SJSA1 (cell line): ENCODE results near the gene MOV10. TPM values are rescaled to one million over a fixed set of nuclear protein-coding genes. Genes with fewer than 3 reads are reported as not detected.

Experiments used
- DNase-seq, 2 experiments: peaks; one replicate each; pipeline ENCODE4 v3.0.0-alpha.2; 2015 to 2020; ENCODE audit warnings: low spot score in 2 of 2, low read depth in 1 of 2
- H3K27ac ChIP-seq: fragments of 250-450 bp; sonication (Bioruptor Pico); 2 replicates; pipeline ENCODE4 v1.5.1; 2020; ENCODE audit warnings: mild to moderate bottlenecking, moderate library complexity
- H3K27me3 ChIP-seq: fragments of 250-450 bp; sonication (Bioruptor Pico); replicated peaks from 2 replicates; pipeline ENCODE4 v1.5.1; 2020; ENCODE audit warnings: mild to moderate bottlenecking, moderate library complexity
- H3K36me3 ChIP-seq: fragments of 250-450 bp; sonication (Bioruptor Pico); 2 replicates; pipeline ENCODE4 v1.5.1; 2020; ENCODE audit warnings: mild to moderate bottlenecking
- H3K4me1 ChIP-seq: fragments of 250-450 bp; sonication (Bioruptor Pico); replicated peaks from 2 replicates; pipeline ENCODE4 v1.6.1; 2021; ENCODE audit warnings: mild to moderate bottlenecking
- H3K4me3 ChIP-seq: fragments of 250-450 bp; sonication (Bioruptor Pico); 2 replicates; pipeline ENCODE4 v1.5.1; 2020; ENCODE audit warnings: mild to moderate bottlenecking
- H3K9me3 ChIP-seq: fragments of 250-450 bp; sonication (Bioruptor Pico); replicated peaks from 2 replicates; pipeline ENCODE4 v1.5.1; 2020; ENCODE audit warnings: mild to moderate bottlenecking
- total RNA-seq: library from RNA; depleted of rRNA; stranded (reverse); fragments of >200 nt; shearing (Covaris generic); gene quantifications from 2 replicates; pipeline ENCODE4 v1.2.3, GENCODE V29; 2014

Gene MOV10
- total RNA-seq, 1 experiment from 2014 or later: 57.0 TPM

DNA sequence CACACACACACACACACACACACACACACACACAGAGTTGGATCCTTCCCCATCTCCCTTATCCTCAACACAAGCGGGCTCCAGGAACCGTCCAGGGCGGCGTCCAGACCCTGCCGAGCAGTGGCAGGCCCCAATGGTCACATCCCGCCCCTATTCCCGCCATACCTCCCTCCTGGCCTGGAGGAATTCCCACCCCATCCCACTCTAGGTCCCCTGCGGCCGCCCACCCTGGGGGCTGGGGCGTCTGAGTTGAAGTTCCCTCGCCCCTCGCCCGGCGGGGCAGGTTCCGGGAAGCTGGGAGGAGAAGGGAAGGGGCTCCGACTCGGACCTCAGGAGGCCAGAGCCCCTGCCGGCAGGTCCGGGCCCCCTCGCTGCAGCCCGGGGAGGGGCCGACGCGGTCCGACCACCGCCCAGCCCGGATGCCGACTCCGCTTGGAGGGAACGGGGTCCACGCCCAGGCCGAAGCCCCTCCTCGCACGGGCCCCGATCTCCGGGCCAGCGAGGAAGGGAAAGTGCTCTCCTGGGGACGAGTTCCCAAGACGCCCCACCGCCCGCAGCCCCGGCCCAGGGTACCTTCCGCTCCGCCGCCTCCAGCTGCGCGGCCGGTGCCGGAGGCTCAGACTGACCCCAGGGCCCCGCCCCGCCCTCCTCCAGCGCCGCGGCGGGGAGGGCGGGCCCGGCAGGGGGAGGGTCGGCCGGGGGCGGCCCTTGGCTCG is 32.2 kb downstream of the MOV10 start, which contains the start of gene RHOC:
RHOC (minus strand) TSS at position 623 of the 716 bp plus-strand sequence. CDS start 3,328 bp downstream, outside the sequence.
- peak; percentile 54 to 67 for DNase-seq
- Histone ChIP-seq H3K4me3 (peak within 1 kb of the TSS; percentile 96), H3K9me3 (no peaks in the 10 kb centered on the region), H3K27me3 (no peaks in the 10 kb centered on the region), H3K4me1 (peaks cover 45% of the 10 kb centered on the region), H3K36me3 (peaks cover 35% of the 10 kb centered on the region), H3K27ac (peak within 1 kb of the TSS; percentile 69)

DNA sequence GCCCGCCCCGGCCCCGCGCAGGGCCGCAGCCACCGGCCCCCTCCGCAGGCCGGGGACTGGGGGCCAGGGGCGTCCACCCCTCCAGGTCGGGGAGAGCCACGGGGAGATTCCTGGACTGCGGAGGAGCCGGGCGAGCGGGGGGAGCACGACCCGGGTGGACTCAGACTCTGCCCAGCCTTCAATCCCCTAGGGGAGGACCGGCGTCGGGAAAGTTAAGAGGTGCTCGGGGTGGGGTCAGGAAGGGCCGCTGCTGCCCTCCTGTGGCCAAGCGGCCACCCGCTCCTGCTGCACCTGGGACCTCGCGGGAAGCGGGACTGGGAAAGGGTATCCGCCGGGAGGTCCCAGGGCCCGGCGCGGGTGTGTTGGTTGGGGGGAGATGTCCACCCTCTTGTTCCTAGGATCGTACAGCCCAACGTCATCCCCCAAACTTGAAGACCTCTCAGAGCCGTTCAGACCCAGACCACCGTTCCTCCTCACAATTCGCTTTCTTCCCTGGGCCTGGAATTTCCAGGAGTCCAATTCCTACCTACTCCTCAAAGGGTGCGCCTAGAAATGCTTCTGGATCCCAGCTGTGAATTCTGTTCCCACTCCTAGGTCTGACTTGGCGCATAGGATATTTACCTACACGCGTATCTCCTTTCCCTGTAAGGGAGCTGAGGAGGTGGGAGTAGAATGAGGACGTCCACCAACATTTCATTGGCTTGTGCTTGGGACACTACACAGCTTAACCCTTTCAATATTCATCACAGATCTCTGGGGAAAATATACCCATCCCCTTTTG is 33.0 kb downstream of the MOV10 start:
- Histone ChIP-seq H3K27me3 (no peaks in the 10 kb centered on the region), H3K9me3 (no peaks in the 10 kb centered on the region), H3K36me3 (peaks cover 27% of the 10 kb centered on the region), H3K4me3 (peak overlapping the region; percentile 96), H3K4me1 (peaks cover 37% of the 10 kb centered on the region), H3K27ac (peak overlapping the region; percentile 69)
- peak; percentile 92 to 93 for DNase-seq

DNA sequence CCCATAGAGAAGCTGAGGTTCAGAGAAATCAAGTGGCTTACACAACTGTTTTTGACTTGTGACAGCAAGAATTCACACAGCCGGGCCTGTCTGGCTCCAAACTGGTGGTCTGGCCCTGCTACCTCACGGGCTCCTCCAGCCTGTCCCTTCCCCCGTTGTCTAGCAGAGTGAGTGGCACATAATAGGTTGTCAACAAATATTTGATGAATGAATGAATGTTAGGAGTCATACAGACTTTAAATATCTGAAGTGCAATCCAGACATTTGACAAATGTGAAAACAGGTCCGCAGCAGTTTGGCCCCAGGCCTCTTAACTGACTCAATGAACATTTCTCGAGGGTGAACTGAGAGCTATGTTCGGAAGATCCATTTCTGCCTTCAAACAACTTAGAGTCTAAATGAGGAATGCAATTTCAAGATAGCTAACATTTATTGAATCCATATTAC is 33.6 kb downstream of the MOV10 start:
- Histone ChIP-seq H3K27ac (no peak overlapping the region), H3K4me3 (peak overlapping the region; percentile 96; the same call in 1 of the 2 replicates), H3K4me1 (peaks cover 31% of the 10 kb centered on the region), H3K27me3 (no peaks in the 10 kb centered on the region), H3K9me3 (no peaks in the 10 kb centered on the region), H3K36me3 (peaks cover 21% of the 10 kb centered on the region)
- DNase-seq: no peak

DNA sequence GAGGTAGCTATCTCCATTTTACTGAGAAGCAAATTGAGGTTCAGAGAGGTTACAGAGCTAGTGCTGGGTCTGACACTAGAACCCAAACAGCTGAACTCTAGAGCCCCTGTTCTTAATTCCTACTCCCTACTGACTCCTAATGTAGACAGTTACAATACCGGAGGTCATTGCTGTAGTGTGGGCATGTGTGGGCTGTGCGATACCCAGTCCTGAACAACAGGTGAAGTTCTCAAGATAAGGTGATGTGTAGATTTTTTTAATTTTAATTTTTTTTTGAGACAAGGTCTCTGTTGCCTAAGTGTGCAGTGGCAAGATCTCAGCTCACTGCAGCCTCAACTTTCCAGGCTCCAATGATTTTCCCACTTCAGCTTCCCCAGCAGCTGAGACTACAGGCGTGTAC is 34.0 kb downstream of the MOV10 start:
- no peak overlapping the region for H3K4me3 ChIP-seq
- H3K4me1 ChIP-seq: peaks cover 30% of the 10 kb centered on the region
- peaks cover 18% of the 10 kb centered on the region for H3K36me3 ChIP-seq
- DNase-seq: no peak
- H3K27ac ChIP-seq: no peak overlapping the region
- H3K9me3 ChIP-seq: no peaks in the 10 kb centered on the region
- H3K27me3 ChIP-seq: no peaks in the 10 kb centered on the region

DNA sequence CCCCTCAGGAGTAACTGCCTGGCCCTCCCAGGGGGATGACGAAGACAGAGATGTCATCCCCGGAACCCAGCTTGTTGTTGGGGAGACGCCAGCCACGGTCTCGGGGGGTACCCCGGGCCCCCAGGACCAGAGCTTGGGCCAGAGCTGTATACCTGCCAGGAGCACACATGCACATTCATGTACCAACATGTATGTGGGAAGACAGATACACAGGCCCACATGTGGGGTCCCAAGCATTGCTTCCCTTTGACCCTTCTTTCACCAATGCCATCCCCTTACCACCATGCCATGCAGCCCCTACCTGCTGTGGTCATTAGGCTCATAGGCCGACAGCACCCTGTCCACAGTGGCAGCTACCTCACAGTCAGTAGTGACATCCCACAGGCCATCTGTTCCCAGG is 35.7 kb downstream of the MOV10 start:
- DNase-seq: no peak
- Histone ChIP-seq H3K27me3 (peaks cover 10% of the 10 kb centered on the region), H3K9me3 (no peaks in the 10 kb centered on the region), H3K4me1 (peaks cover 27% of the 10 kb centered on the region), H3K27ac (no peak overlapping the region), H3K36me3 (peaks cover 5% of the 10 kb centered on the region), H3K4me3 (no peak overlapping the region)

DNA sequence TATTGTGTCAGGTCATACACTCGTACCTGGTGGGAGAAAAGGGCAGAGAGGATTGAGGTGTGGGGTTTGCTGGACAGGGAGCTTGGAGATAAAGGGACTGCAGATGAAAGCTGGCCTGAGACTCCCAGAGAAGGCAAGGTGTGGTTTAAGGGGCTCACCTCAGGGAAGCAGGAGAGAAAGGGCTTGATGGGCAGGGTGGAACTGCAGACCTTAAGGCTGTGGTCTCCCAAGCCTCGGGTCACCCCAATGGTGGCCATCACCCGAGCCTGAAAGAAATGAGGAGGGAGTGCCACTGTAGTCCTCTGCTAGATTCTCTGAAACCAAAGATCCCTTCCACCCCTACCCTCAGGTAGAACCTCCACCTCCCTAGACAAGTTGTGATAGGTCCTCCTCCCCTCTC is 36.1 kb downstream of the MOV10 start:
- Histone ChIP-seq H3K36me3 (peaks cover 5% of the 10 kb centered on the region), H3K9me3 (no peaks in the 10 kb centered on the region), H3K27me3 (peaks cover 10% of the 10 kb centered on the region), H3K4me1 (peaks cover 24% of the 10 kb centered on the region), H3K4me3 (no peak overlapping the region), H3K27ac (no peak overlapping the region)
- DNase-seq: no peak

DNA sequence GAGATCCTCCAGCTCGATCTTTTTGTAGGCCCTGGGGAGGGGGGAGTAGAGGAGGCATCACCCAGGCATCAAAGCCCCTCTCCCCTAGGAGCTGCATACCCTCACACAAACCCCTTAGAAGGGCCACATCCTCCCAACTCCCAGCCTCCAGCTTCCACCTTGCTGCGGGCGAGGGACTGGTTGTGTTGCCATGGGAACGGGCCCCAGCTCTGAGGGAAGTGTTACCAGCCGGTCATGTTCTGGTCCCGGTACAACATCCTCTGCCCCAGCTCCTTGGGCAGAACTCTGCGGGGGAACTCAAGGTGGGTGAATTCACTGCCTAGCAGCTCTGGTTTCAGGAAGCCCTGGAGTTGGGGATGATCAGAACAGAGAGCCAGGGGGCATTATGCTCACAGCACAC is 36.6 kb downstream of the MOV10 start:
- no peaks in the 10 kb centered on the region for H3K9me3 ChIP-seq
- peaks cover 5% of the 10 kb centered on the region for H3K36me3 ChIP-seq
- no peak overlapping the region for H3K4me3 ChIP-seq
- peaks cover 10% of the 10 kb centered on the region for H3K27me3 ChIP-seq
- DNase-seq: no peak
- H3K4me1 ChIP-seq: peaks cover 25% of the 10 kb centered on the region
- H3K27ac ChIP-seq: no peak overlapping the region

DNA sequence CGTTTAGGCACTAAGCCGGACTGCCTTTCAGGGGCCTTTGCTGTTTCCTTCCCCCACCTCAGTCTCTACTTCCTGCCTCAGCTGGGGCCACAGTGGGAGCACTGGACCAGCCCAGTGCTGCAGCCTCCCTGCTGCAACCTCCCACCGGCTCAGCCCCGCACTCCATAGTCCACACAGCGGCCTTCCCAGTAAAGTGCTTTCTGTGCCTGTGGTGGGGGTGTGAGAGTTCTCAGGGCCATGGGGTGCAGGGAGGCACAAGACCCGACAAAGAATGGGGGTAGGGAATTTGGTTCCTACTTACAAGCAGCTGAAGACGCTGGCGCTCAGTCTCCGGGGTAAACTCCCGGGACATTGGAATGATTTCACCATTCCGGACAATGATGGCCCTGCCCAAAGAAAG is 37.2 kb downstream of the MOV10 start:
- Histone ChIP-seq H3K4me1 (peaks cover 25% of the 10 kb centered on the region), H3K27me3 (peaks cover 10% of the 10 kb centered on the region), H3K9me3 (no peaks in the 10 kb centered on the region), H3K36me3 (peaks cover 2% of the 10 kb centered on the region), H3K4me3 (no peak overlapping the region), H3K27ac (no peak overlapping the region)
- peak in 1 of 2 experiments; percentile 39 for DNase-seq

DNA sequence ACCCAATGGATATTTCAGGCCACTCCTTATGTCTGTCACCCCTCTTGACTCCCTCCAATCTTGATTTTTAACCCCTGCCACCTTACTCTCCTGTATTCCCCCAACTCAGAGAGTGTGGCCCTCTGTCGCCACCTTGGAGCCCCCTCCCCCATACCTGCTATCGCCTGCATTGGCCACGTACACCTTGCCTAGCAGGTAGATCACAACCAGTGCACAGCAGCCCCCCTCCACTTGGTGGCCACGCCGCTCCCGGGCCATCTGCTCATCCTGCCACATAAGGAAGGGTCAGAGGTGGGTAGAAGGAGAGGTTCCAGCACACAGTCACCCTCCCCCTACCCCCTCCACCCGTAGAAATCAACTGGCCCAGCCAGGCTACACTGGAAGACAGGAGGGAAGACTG is 37.7 kb downstream of the MOV10 start:
- H3K4me1 ChIP-seq: peaks cover 25% of the 10 kb centered on the region
- peaks cover 10% of the 10 kb centered on the region for H3K27me3 ChIP-seq
- peak in 1 of 2 experiments; percentile 38 for DNase-seq
- H3K36me3 ChIP-seq: no peaks in the 10 kb centered on the region
- no peak overlapping the region for H3K27ac ChIP-seq
- no peak overlapping the region for H3K4me3 ChIP-seq
- H3K9me3 ChIP-seq: no peaks in the 10 kb centered on the region

DNA sequence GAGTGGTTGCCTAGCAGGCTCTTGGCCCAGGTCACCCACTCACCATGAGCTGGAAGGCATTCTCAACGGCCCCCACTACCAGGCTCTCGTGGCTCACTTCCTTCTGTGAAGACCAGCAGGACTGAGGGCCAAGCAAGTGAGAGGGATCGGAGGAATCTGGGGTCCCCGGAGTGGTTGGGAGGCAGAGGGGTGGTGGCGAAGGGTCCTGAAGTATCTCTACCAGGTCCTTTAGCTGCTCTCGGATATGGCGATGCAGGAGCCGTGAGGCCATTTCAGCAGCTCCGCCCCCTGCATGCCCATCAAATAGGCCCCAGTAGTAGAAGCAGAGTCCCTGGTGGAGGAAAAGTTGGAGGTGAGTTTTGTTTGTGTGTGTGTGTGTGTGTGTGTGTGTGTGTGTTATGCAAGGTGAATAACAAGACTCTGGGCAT is 38.3 kb downstream of the MOV10 start:
- Histone ChIP-seq H3K9me3 (no peaks in the 10 kb centered on the region), H3K27ac (no peak overlapping the region), H3K4me3 (no peak overlapping the region), H3K4me1 (peaks cover 20% of the 10 kb centered on the region), H3K27me3 (peaks cover 10% of the 10 kb centered on the region), H3K36me3 (no peaks in the 10 kb centered on the region)
- DNase-seq: peak in 1 of 2 experiments; percentile 38

DNA sequence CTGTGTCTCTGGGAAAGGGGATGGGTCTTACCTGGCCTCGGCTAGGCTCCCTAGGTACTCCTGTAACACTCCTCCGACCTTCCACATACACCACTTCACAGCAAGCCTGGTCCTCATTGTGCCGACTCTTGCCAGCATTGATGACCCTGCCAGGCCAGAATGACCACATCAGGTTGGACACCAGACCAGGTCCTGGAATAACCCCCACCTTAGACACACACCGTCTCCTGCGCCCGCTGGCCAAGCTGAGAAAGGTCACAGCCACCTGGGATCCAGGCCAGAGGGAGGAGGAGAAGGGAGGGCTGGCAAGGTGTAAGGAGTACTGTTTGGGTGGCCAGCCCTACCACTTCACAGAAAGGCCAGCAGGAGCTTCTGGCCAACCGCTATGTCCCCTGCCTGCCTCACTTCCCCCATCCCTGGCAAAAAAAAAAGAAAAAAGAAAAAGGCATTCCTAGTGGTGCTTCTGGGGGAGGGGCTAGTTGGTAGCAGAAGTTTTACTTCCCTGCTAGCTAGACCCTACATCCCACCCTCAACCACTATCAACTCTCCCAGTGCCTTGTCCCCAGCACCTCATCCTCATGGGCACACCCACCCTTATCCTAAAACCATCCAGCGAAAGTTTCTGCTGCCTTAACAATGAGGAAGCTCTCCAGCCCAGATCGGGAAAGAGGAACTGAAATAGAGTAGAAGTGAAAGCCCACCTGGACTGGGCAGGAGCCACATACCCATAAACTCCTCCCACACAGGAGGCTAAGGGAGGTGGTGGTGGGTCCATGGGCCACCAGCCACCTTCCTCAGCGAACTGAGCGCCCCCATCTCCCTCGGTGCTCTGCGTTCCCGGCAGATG is 39.2 kb downstream of the MOV10 start:
- no peak overlapping the region for H3K4me3 ChIP-seq

DNA sequence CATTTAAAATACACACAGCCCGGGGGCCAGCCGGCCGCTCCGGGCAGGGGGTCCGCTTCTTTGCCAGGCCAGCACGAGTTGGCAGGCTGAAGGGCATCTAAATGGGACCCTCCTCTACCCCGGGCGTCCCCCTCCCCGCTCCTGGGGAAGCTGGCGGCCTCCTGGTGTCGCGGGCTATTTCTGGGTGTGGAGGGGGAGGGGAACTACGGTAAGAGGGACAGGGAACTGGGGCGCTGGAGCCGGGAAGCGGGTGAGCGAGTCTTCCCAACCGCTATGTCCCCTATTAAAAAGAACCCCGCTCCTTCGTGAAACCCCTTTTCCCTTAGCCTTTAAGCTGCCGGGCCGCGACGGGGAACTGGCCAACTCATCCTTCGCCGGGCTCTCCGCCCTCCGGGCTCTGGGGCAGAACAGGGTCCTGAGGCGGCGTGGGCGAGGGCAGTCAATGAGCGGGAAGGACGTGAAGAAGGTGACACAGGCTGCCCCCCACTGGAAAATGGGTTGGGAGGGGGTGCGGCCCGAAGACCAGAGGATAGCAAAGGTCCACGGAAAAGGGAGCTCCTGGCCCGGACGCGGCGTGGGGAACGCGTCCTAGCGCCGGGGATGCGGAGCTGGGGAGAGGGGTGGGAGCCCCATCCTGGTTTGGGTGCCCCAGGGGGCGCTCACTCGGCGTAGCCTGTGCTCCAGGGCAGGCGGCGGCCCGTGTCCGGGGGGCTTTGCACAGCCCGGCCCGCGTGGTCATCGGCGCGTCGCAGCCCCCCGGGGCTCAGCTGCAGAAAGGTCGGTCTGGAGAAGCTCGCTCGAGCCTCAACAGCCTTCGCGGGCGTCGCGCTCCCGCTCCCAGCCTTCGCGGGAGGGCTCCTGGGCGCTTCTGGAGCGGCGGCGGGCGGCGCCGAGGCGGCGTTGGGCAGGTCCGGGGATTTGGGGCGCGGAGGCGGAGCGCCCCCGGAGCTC is 40.1 kb downstream of the MOV10 start:
- Histone ChIP-seq H3K9me3 (no peaks in the 10 kb centered on the region), H3K36me3 (no peaks in the 10 kb centered on the region), H3K27me3 (peaks cover 10% of the 10 kb centered on the region), H3K27ac (no peak overlapping the region), H3K4me3 (peak overlapping the region; percentile 46), H3K4me1 (peaks cover 21% of the 10 kb centered on the region)
- DNase-seq: peak; percentile 55 to 72

More for the DNA sequence above, 39.2 kb downstream of the MOV10 start:
- DNase-seq: peak in 1 of 2 experiments; percentile 40
- Histone ChIP-seq H3K27ac (no peak overlapping the region), H3K9me3 (no peaks in the 10 kb centered on the region), H3K36me3 (no peaks in the 10 kb centered on the region), H3K4me1 (peaks cover 18% of the 10 kb centered on the region), H3K27me3 (peaks cover 10% of the 10 kb centered on the region)
